ENCODE measurements around the gene INSL3. TPM values are rescaled to one million over a fixed set of nuclear protein-coding genes. Genes with fewer than 3 reads are reported as not detected.
A peak's percentile ranks its signal among the peaks of the same experiment; 100 is the strongest.

The INSL3 gene
- total and polyA plus RNA-seq, 2 of the 13 experiments (the other 11 are each of a cell fraction or from before 2014, with no cell fraction given), result 0.30 TPM; not detected in 1

GRCh38 chr19:17859533-17860330, 38.4 kb upstream of the INSL3 start, which contains the start of gene RPL18A (continued):
- TF ChIP-seq, protein P1, sequence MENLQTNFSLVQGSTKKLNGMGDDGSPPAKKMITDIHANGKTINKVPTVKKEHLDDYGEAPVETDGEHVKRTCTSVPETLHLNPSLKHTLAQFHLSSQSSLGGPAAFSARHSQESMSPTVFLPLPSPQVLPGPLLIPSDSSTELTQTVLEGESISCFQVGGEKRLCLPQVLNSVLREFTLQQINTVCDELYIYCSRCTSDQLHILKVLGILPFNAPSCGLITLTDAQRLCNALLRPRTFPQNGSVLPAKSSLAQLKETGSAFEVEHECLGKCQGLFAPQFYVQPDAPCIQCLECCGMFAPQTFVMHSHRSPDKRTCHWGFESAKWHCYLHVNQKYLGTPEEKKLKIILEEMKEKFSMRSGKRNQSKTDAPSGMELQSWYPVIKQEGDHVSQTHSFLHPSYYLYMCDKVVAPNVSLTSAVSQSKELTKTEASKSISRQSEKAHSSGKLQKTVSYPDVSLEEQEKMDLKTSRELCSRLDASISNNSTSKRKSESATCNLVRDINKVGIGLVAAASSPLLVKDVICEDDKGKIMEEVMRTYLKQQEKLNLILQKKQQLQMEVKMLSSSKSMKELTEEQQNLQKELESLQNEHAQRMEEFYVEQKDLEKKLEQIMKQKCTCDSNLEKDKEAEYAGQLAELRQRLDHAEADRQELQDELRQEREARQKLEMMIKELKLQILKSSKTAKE (CRISPR knock-in tag; IDR thresholded peaks at IDR 0.05; ENCODE audit: borderline replicate concordance), result no peak
- TF ChIP-seq FOXK1 (CRISPR knock-in tag; IDR thresholded peaks at IDR 0.05; ENCODE audit: borderline replicate concordance, low read depth) (peak; percentile 86), ZNF782 (CRISPR knock-in tag; IDR thresholded peaks at IDR 0.05; ENCODE audit: borderline replicate concordance) (no peak; the same call in 1 of the 2 replicates), ZNF569 (CRISPR knock-in tag; IDR thresholded peaks at IDR 0.05; ENCODE audit: borderline replicate concordance) (no peak), ZMYM2 (CRISPR knock-in tag; IDR thresholded peaks at IDR 0.05) (no peak), SRSF4 (IDR thresholded peaks at IDR 0.05; ENCODE audit: low read depth, low read length, poor library complexity, severe bottlenecking) (no peak), ZNF414 (CRISPR knock-in tag; IDR thresholded peaks at IDR 0.05) (no peak), MXI1 (IDR thresholded peaks at IDR 0.05; ENCODE audit: borderline replicate concordance, low read depth, low read length) (peak; percentile 63; the same call in 1 of the 3 replicates), ZFP36L2 (CRISPR knock-in tag; IDR thresholded peaks at IDR 0.05) (no peak), SMARCC2 (IDR thresholded peaks at IDR 0.05) (no peak), ZNF780A (CRISPR knock-in tag; IDR thresholded peaks at IDR 0.05) (peak; percentile 61; the same call in 1 of the 2 replicates), ZNF343 (CRISPR knock-in tag; IDR thresholded peaks at IDR 0.05) (peak; percentile 39; the same call in 1 of the 2 replicates), ZNF598 (CRISPR knock-in tag; IDR thresholded peaks at IDR 0.05; ENCODE audit: borderline replicate concordance) (no peak; the same call in 1 of the 2 replicates), NRL (CRISPR knock-in tag; IDR thresholded peaks at IDR 0.05; ENCODE audit: borderline replicate concordance) (peak; percentile 26; the same call in 1 of the 2 replicates), RXRB (CRISPR knock-in tag; IDR thresholded peaks at IDR 0.05; ENCODE audit: borderline replicate concordance) (peak; percentile 29; the same call in 1 of the 2 replicates), MIER3 (CRISPR knock-in tag; IDR thresholded peaks at IDR 0.05; ENCODE audit: borderline replicate concordance) (peak; percentile 86), ZBTB8A (CRISPR knock-in tag; IDR thresholded peaks at IDR 0.05; ENCODE audit: borderline replicate concordance, low read depth) (no peak), ZBTB21 (CRISPR knock-in tag; IDR thresholded peaks at IDR 0.05) (peak; percentile 25; the same call in 1 of the 2 replicates), NCOR1 (IDR thresholded peaks at IDR 0.05; ENCODE audit: borderline replicate concordance, low read length) (no peak), ZNF333 (CRISPR knock-in tag; IDR thresholded peaks at IDR 0.05; ENCODE audit: borderline replicate concordance) (no peak)
- TF ChIP-seq, protein P2, sequence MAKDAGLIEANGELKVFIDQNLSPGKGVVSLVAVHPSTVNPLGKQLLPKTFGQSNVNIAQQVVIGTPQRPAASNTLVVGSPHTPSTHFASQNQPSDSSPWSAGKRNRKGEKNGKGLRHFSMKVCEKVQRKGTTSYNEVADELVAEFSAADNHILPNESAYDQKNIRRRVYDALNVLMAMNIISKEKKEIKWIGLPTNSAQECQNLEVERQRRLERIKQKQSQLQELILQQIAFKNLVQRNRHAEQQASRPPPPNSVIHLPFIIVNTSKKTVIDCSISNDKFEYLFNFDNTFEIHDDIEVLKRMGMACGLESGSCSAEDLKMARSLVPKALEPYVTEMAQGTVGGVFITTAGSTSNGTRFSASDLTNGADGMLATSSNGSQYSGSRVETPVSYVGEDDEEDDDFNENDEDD (CRISPR knock-in tag; IDR thresholded peaks at IDR 0.05; ENCODE audit: borderline replicate concordance), result peak; percentile 13; the same call in 1 of the 2 replicates
- TF ChIP-seq, protein P3, sequence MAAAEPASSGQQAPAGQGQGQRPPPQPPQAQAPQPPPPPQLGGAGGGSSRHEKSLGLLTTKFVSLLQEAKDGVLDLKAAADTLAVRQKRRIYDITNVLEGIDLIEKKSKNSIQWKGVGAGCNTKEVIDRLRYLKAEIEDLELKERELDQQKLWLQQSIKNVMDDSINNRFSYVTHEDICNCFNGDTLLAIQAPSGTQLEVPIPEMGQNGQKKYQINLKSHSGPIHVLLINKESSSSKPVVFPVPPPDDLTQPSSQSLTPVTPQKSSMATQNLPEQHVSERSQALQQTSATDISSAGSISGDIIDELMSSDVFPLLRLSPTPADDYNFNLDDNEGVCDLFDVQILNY (CRISPR knock-in tag; conservative IDR thresholded peaks at IDR 0.05), result no peak; the same call in 1 of the 2 replicates
- TF ChIP-seq, protein P4, sequence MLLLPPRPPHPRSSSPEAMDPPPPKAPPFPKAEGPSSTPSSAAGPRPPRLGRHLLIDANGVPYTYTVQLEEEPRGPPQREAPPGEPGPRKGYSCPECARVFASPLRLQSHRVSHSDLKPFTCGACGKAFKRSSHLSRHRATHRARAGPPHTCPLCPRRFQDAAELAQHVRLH (CRISPR knock-in tag; IDR thresholded peaks at IDR 0.05; ENCODE audit: borderline replicate concordance, low read depth), result no peak
